SHP77 treated with DMSO at 0.1 percent for 48 hours (cell line): ENCODE measurements around the gene DMD.

Source experiments
- DNase-seq: peaks from one replicate; lab custom pipeline; 2025; lab: John Stamatoyannopoulos, UW

Gene DMD

GRCh38 chrX:31280580-31280979 is 1930.8 kb downstream of the DMD start:
- DNase-seq: no peak

- DNase-seq: no peak
Observed at GRCh38 chrX:31279359-31279758, 1932.0 kb downstream of the DMD start.

- no peak for DNase-seq
Observed at GRCh38 chrX:31272472-31272775, 1938.9 kb downstream of the DMD start.

GRCh38 chrX:31271615-31272471 is 1939.5 kb downstream of the DMD start:
- no peak for DNase-seq

- DNase-seq: no peak
Observed at GRCh38 chrX:31269914-31270313, 1941.4 kb downstream of the DMD start.

- no peak for DNase-seq
Observed at GRCh38 chrX:31268359-31268758, 1943.0 kb downstream of the DMD start.

GRCh38 chrX:31266203-31267076 is 1944.9 kb downstream of the DMD start:
- DNase-seq: no peak

GRCh38 chrX:31265383-31265782 is 1946.0 kb downstream of the DMD start:
- no peak for DNase-seq

GRCh38 chrX:31260351-31260750 is 1951.0 kb downstream of the DMD start:
- no peak for DNase-seq

- DNase-seq: no peak
Observed at GRCh38 chrX:31258166-31258565, 1953.2 kb downstream of the DMD start.

GRCh38 chrX:31255310-31256033 is 1955.9 kb downstream of the DMD start:
- DNase-seq: no peak

- no peak for DNase-seq
Observed at GRCh38 chrX:31252133-31252532, 1959.2 kb downstream of the DMD start.

GRCh38 chrX:31251336-31251735 is 1960.0 kb downstream of the DMD start:
- DNase-seq: no peak

GRCh38 chrX:31245714-31246113 is 1965.6 kb downstream of the DMD start:
- no peak for DNase-seq

- DNase-seq: no peak
Observed at GRCh38 chrX:31243804-31244203, 1967.5 kb downstream of the DMD start.

- DNase-seq: no peak
Observed at GRCh38 chrX:31240982-31241381, 1970.4 kb downstream of the DMD start.

- DNase-seq: no peak
Observed at GRCh38 chrX:31237189-31237588, 1974.2 kb downstream of the DMD start.

GRCh38 chrX:31236231-31236630 is 1975.1 kb downstream of the DMD start:
- no peak for DNase-seq

- DNase-seq: no peak
Observed at GRCh38 chrX:31233941-31234496, 1977.3 kb downstream of the DMD start.

- DNase-seq: no peak
Observed at GRCh38 chrX:31232506-31232905, 1978.8 kb downstream of the DMD start.

GRCh38 chrX:31228909-31229308 is 1982.4 kb downstream of the DMD start:
- no peak for DNase-seq

GRCh38 chrX:31228415-31228832 is 1982.9 kb downstream of the DMD start:
- DNase-seq: no peak
